Panc1 (cell line): ENCODE measurements around the gene ITGB6.

Source experiments
- CTCF ChIP-seq: fragments of 450-650 bp; IDR thresholded peaks from 2 replicates; pipeline ENCODE4 v1.5.1; 2017; ENCODE audit warnings: mild to moderate bottlenecking
- POLR2AphosphoS5 ChIP-seq: IDR thresholded peaks from 2 replicates; pipeline ENCODE4 v1.6.1; 2012; ENCODE audit warnings: mild to moderate bottlenecking, low read depth, low read length, moderate library complexity

GRCh38 chr2:160144280-160144990 lies 55.6 kb downstream of the ITGB6 start:
- TF ChIP-seq POLR2AphosphoS5 (no peak), CTCF (no peak)
